MM.1S (cell line): ENCODE measurements around the gene TTC27.

Experiments used
- DNase-seq: peaks from one replicate; pipeline ENCODE4 v3.0.0-alpha.2; 2015
- H2AFZ ChIP-seq: fragments of 300-600 bp; sonication (generic); 2 replicates; pipeline ENCODE4 v1.6.0; 2016; ENCODE audit warnings: antibody characterized with exemption, low read length
- H3F3A ChIP-seq: fragments of 300-600 bp; sonication (generic); 2 replicates; pipeline ENCODE4 v1.6.1; 2016; ENCODE audit warnings: mild to moderate bottlenecking, antibody characterized with exemption, low read length, moderate library complexity, mixed read lengths; ENCODE audit not compliant: insufficient read depth
- H3K27ac ChIP-seq: fragments of 300-600 bp; sonication (generic); 2 replicates; pipeline ENCODE4 v1.5.1; 2016; ENCODE audit warnings: mild to moderate bottlenecking, low read length
- H3K27me3 ChIP-seq: fragments of 300-600 bp; sonication (generic); replicated peaks from 2 replicates; pipeline ENCODE4 v1.6.0; 2016; ENCODE audit warnings: low read length; ENCODE audit not compliant: insufficient read depth
- H3K36me3 ChIP-seq: fragments of 300-600 bp; sonication (generic); replicated peaks from 2 replicates; pipeline ENCODE4 v1.6.1; 2016; ENCODE audit warnings: mild to moderate bottlenecking, low read length, mixed read lengths; ENCODE audit not compliant: insufficient read depth
- H3K4me1 ChIP-seq: fragments of 300-600 bp; sonication (generic); 2 replicates; pipeline ENCODE4 v1.6.1; 2016; ENCODE audit warnings: low read length, mixed read lengths
- H3K4me2 ChIP-seq: fragments of 300-600 bp; sonication (generic); 2 replicates; pipeline ENCODE4 v1.6.0; 2016; ENCODE audit warnings: low read depth, low read length
- H3K4me3 ChIP-seq: fragments of 300-600 bp; sonication (generic); 2 replicates; pipeline ENCODE4 v1.5.1; 2016; ENCODE audit warnings: low read length, mixed read lengths
- H3K79me2 ChIP-seq: fragments of 300-600 bp; sonication (generic); 2 replicates; pipeline ENCODE4 v1.6.1; 2016; ENCODE audit warnings: mixed run types, low read length, mixed read lengths
- H3K9ac ChIP-seq: fragments of 300-600 bp; sonication (generic); 2 replicates; pipeline ENCODE4 v1.6.1; 2016; ENCODE audit warnings: low read length, mixed read lengths
- H3K9me2 ChIP-seq: fragments of 300-600 bp; sonication (generic); replicated peaks from 2 replicates; pipeline ENCODE4 v1.6.1; 2016; ENCODE audit warnings: mild to moderate bottlenecking, low read length, mixed read lengths; ENCODE audit not compliant: insufficient read depth
- H3K9me3 ChIP-seq: fragments of 300-600 bp; sonication (generic); replicated peaks from 2 replicates; pipeline ENCODE4 v1.6.1; 2016; ENCODE audit warnings: mild to moderate bottlenecking, low read length, mixed read lengths; ENCODE audit not compliant: insufficient read depth
- H4K20me1 ChIP-seq: fragments of 300-600 bp; sonication (generic); 2 replicates; pipeline ENCODE4 v1.6.1; 2016; ENCODE audit warnings: mild to moderate bottlenecking, low read length, moderate library complexity, mixed read lengths; ENCODE audit not compliant: insufficient read depth
- CTCF ChIP-seq: fragments of 300-600 bp; sonication (generic); IDR thresholded peaks from 2 replicates; pipeline ENCODE4 v1.5.1; 2016; ENCODE audit warnings: antibody characterized with exemption, low read length, mixed read lengths
- EZH2 ChIP-seq: fragments of 300-600 bp; sonication (generic); optimal IDR thresholded peaks from 2 replicates; pipeline ENCODE3; 2017; ENCODE audit warnings: low read depth, mild to moderate bottlenecking, antibody characterized with exemption, low read length, mixed read lengths
- EZH2phosphoT487 ChIP-seq: fragments of 300-600 bp; sonication (generic); IDR thresholded peaks from 2 replicates; pipeline ENCODE4 v1.6.1; 2018; ENCODE audit warnings: antibody characterized with exemption, low read length

The TTC27 gene

GRCh38 chr2:32745675-32746074 is 117.8 kb downstream of the TTC27 start:
- no peak overlapping the region for H3K27ac ChIP-seq
- no peaks in the 10 kb centered on the region for H3K4me1 ChIP-seq
- H3K4me2 ChIP-seq = no peak overlapping the region
- no peak overlapping the region for H3K9ac ChIP-seq
- no peak for DNase-seq
- H3K36me3 ChIP-seq = no peaks in the 10 kb centered on the region
- H3K79me2 ChIP-seq = no peaks in the 10 kb centered on the region
- H3K27me3 ChIP-seq = no peaks in the 10 kb centered on the region
- no peak overlapping the region for H3K4me3 ChIP-seq
- no peak for TF ChIP-seq EZH2phosphoT487
- no peak for TF ChIP-seq CTCF
- TF ChIP-seq EZH2 = no peak
- no peaks in the 10 kb centered on the region for H3K9me2 ChIP-seq
- no peaks in the 10 kb centered on the region for H3K9me3 ChIP-seq
- H2AFZ ChIP-seq = no peak overlapping the region
- H3F3A ChIP-seq = no peaks in the 10 kb centered on the region
- H4K20me1 ChIP-seq = no peaks in the 10 kb centered on the region

- H3K27ac ChIP-seq = no peak overlapping the region
- TF ChIP-seq EZH2phosphoT487 (no peak), EZH2 (no peak), CTCF (no peak)
- H3K4me2 ChIP-seq = no peak overlapping the region
- H3K4me1 ChIP-seq = no peaks in the 10 kb centered on the region
- H4K20me1 ChIP-seq = no peaks in the 10 kb centered on the region
- no peaks in the 10 kb centered on the region for H3K36me3 ChIP-seq
- DNase-seq = no peak
- no peak overlapping the region for H3K9ac ChIP-seq
- H2AFZ ChIP-seq = no peak overlapping the region
- H3K9me3 ChIP-seq = no peaks in the 10 kb centered on the region
- no peaks in the 10 kb centered on the region for H3K9me2 ChIP-seq
- H3K79me2 ChIP-seq = no peaks in the 10 kb centered on the region
- no peaks in the 10 kb centered on the region for H3K27me3 ChIP-seq
- no peak overlapping the region for H3K4me3 ChIP-seq
- no peaks in the 10 kb centered on the region for H3F3A ChIP-seq
These were observed 118.8 kb downstream of the TTC27 start for GRCh38 chr2:32746669-32747068.

GRCh38 chr2:32748158-32748557 is 120.3 kb downstream of the TTC27 start:
- Histone ChIP-seq H3K27me3 (no peaks in the 10 kb centered on the region), H3K4me2 (no peak overlapping the region), H3K79me2 (no peaks in the 10 kb centered on the region), H3K9ac (no peak overlapping the region), H4K20me1 (no peaks in the 10 kb centered on the region), H2AFZ (no peak overlapping the region), H3K36me3 (no peaks in the 10 kb centered on the region), H3K9me2 (no peaks in the 10 kb centered on the region), H3K27ac (no peak overlapping the region), H3K9me3 (no peaks in the 10 kb centered on the region), H3K4me3 (no peak overlapping the region), H3K4me1 (no peaks in the 10 kb centered on the region), H3F3A (no peaks in the 10 kb centered on the region)
- DNase-seq = no peak
- TF ChIP-seq EZH2 (no peak), EZH2phosphoT487 (no peak), CTCF (no peak)

GRCh38 chr2:32750880-32751279 is 123.0 kb downstream of the TTC27 start:
- Histone ChIP-seq H4K20me1 (no peaks in the 10 kb centered on the region), H3F3A (no peaks in the 10 kb centered on the region; the same call in 1 of the 2 replicates), H3K4me2 (no peak overlapping the region), H3K27me3 (no peaks in the 10 kb centered on the region), H3K9me2 (no peaks in the 10 kb centered on the region), H2AFZ (no peak overlapping the region), H3K9ac (no peak overlapping the region), H3K4me1 (peaks cover 2% of the 10 kb centered on the region; the same call in 1 of the 2 replicates), H3K27ac (no peak overlapping the region), H3K79me2 (no peaks in the 10 kb centered on the region), H3K4me3 (no peak overlapping the region), H3K36me3 (no peaks in the 10 kb centered on the region), H3K9me3 (no peaks in the 10 kb centered on the region)
- TF ChIP-seq EZH2phosphoT487 (no peak), CTCF (no peak), EZH2 (no peak)
- DNase-seq = no peak
